Measurements from ENCODE around the gene PSME1. TPM values are rescaled to one million over a fixed set of nuclear protein-coding genes. Genes with fewer than 3 reads are reported as not detected.

The PSME1 gene
- total and polyA plus RNA-seq, 2 of the 13 experiments (the other 11 are each of a cell fraction or from before 2014, with no cell fraction given): 159 to 608 TPM

- no peak for TF ChIP-seq SKIL (CRISPR knock-in tag; IDR thresholded peaks at IDR 0.05; ENCODE audit: borderline replicate concordance)
- no peak for TF ChIP-seq PHF20 (CRISPR knock-in tag; IDR thresholded peaks at IDR 0.05)
- TF ChIP-seq NFYB (CRISPR knock-in tag; IDR thresholded peaks at IDR 0.05): peak; percentile 91
- TF ChIP-seq SYNCRIP (IDR thresholded peaks at IDR 0.05; ENCODE audit: insufficient read depth, low read depth, low read length): no peak
- peak; percentile 63 for TF ChIP-seq HNRNPK (IDR thresholded peaks at IDR 0.05; ENCODE audit: low read depth, low read length, poor library complexity, severe bottlenecking)
- no peak; the same call in 1 of the 2 replicates for TF ChIP-seq MED1 (CRISPR knock-in tag; IDR thresholded peaks at IDR 0.05)
- TF ChIP-seq IRF9 (CRISPR knock-in tag; IDR thresholded peaks at IDR 0.05; ENCODE audit: borderline replicate concordance): peak; percentile 77; the same call in 1 of the 2 replicates
- TF ChIP-seq ZNF567 (CRISPR knock-in tag; IDR thresholded peaks at IDR 0.05; ENCODE audit: borderline replicate concordance): peak; percentile 45; the same call in 1 of the 2 replicates
- TF ChIP-seq XRCC5 (optimal IDR thresholded peaks at IDR 0.05; ENCODE audit: low read length): no peak
- peak; percentile 86 for TF ChIP-seq ZNF263 (CRISPR knock-in tag; IDR thresholded peaks at IDR 0.05)
- no peak for TF ChIP-seq ZFYVE20 (CRISPR knock-in tag; IDR thresholded peaks at IDR 0.05; ENCODE audit: borderline replicate concordance, low read depth)
- TF ChIP-seq ZBTB46 (CRISPR knock-in tag; IDR thresholded peaks at IDR 0.05; ENCODE audit: borderline replicate concordance): 0 out of 2 replicates have a peak, but pooled peaks have one; percentile 4
- TF ChIP-seq ZNF674 (CRISPR knock-in tag; IDR thresholded peaks at IDR 0.05; ENCODE audit: low read depth): no peak; the same call in 1 of the 2 replicates
- peak; percentile 81; the same call in 1 of the 2 replicates for TF ChIP-seq ZNF549 (CRISPR knock-in tag; IDR thresholded peaks at IDR 0.05)
- TF ChIP-seq RFXANK (CRISPR knock-in tag; IDR thresholded peaks at IDR 0.05): no peak
- TF ChIP-seq GZF1 (CRISPR knock-in tag; IDR thresholded peaks at IDR 0.05): peak; percentile 14; the same call in 1 of the 2 replicates
- no peak for TF ChIP-seq NONO (IDR thresholded peaks at IDR 0.05)
- no peak for TF ChIP-seq NONO (CRISPR knock-in tag; conservative IDR thresholded peaks at IDR 0.05)
- TF ChIP-seq ZMAT5 (CRISPR knock-in tag; IDR thresholded peaks at IDR 0.05; ENCODE audit: borderline replicate concordance, low read depth): no peak
- no peak; the same call in 1 of the 2 replicates for TF ChIP-seq ZNF383 (CRISPR knock-in tag; IDR thresholded peaks at IDR 0.05; ENCODE audit: borderline replicate concordance)
- TF ChIP-seq KDM2A (CRISPR knock-in tag; IDR thresholded peaks at IDR 0.05; ENCODE audit: borderline replicate concordance, low read depth): peak; percentile 69; the same call in 1 of the 2 replicates
- TF ChIP-seq ETV6 (CRISPR knock-in tag; conservative IDR thresholded peaks at IDR 0.05): peak; percentile 68
- no peak; the same call in 1 of the 2 replicates for TF ChIP-seq MXD1 (CRISPR knock-in tag; IDR thresholded peaks at IDR 0.05)
- TF ChIP-seq HDAC2 (CRISPR knock-in tag; IDR thresholded peaks at IDR 0.05): no peak; the same call in 1 of the 2 replicates
These were observed 11.2 kb downstream of the PSME1 start, which contains the start of gene RNF31 (continued) for GRCh38 chr14:24146978-24147760.

Data from HepG2 (cell line).